Measurements from ENCODE around the gene CAPN3. TPM values are rescaled to one million over a fixed set of nuclear protein-coding genes. Genes with fewer than 3 reads are reported as not detected.

The CAPN3 gene
- total RNA-seq, 1 donor from 2014 or later: not detected

DNA sequence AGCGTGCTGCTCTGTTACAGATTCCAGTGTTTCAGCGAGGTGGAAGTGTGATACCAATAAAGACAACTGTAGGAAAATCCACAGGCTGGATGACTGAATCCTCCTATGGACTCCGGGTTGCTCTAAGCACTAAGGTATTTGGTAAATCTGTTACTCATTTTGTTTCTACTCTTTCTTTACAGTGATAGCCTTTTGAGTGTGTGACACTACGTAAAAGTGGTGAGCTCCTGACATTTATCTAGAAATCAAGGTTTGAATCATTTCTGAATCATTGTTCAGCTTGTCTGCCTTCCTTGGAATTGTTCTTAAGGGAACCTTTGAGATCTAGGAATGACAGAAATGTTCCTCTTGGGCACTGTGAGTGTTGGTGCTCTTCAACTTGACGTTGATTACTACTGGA is 11.2 kb upstream of the CAPN3 start:
- H3K36me3 Mint-ChIP-seq: no peaks in the 10 kb centered on the region
- Histone ChIP-seq H3K4me1 (no peaks in the 10 kb centered on the region), H3K4me2 (no peak overlapping the region), H3K27ac (no peak overlapping the region), H2AFZ (replicated peaks) (no peak overlapping the region), H3F3A (ENCODE audit: low read depth) (no peaks in the 10 kb centered on the region), H3K79me2 (ENCODE audit: low read depth) (no peaks in the 10 kb centered on the region), H3K27me3 (no peaks in the 10 kb centered on the region), H3K9ac (no peak overlapping the region), H4K20me1 (ENCODE audit: low read depth) (no peaks in the 10 kb centered on the region), H3K9me3 (ENCODE audit: low read depth) (no peaks in the 10 kb centered on the region), H3K36me3 (no peaks in the 10 kb centered on the region), H3K4me3 (no peak overlapping the region)
- H3K4me3 Mint-ChIP-seq: no peak overlapping the region
- peaks cover 4% of the 10 kb centered on the region for H3K27me3 Mint-ChIP-seq (ENCODE audit: insufficient read depth, low read depth)
- H3K9me3 Mint-ChIP-seq: no peaks in the 10 kb centered on the region
- TF ChIP-seq EZH2phosphoT487 (IDR thresholded peaks at IDR 0.05) (no peak), EZH2 (IDR thresholded peaks at IDR 0.05) (no peak)
- TF ChIP-seq, protein P1, sequence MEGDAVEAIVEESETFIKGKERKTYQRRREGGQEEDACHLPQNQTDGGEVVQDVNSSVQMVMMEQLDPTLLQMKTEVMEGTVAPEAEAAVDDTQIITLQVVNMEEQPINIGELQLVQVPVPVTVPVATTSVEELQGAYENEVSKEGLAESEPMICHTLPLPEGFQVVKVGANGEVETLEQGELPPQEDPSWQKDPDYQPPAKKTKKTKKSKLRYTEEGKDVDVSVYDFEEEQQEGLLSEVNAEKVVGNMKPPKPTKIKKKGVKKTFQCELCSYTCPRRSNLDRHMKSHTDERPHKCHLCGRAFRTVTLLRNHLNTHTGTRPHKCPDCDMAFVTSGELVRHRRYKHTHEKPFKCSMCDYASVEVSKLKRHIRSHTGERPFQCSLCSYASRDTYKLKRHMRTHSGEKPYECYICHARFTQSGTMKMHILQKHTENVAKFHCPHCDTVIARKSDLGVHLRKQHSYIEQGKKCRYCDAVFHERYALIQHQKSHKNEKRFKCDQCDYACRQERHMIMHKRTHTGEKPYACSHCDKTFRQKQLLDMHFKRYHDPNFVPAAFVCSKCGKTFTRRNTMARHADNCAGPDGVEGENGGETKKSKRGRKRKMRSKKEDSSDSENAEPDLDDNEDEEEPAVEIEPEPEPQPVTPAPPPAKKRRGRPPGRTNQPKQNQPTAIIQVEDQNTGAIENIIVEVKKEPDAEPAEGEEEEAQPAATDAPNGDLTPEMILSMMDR (IDR thresholded peaks at IDR 0.05): no peak
- no peak for DNase-seq (ENCODE audit: low spot score)
- no peaks in the 10 kb centered on the region for H3K4me1 Mint-ChIP-seq
- H3K27ac Mint-ChIP-seq: no peak overlapping the region

DNA sequence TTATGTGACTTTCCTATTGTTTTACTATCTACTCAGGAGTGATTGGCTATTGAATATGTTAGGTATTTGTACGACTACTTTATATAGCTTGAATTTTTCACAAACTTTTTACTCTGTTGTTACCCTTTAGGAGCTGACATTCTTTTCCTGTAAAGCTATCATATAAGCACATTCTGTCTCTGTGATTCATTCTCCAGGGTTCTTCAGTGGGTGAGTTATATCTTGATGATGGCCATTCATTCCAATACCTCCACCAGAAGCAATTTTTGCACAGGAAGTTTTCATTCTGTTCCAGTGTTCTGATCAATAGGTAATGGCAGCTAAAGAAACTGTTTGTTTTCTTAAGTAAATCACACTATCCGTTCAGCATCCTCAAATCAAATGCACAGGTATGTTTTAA is 10.1 kb upstream of the CAPN3 start:
- Histone ChIP-seq H3K4me3 (no peak overlapping the region), H3K4me1 (no peaks in the 10 kb centered on the region), H3K9ac (no peak overlapping the region), H3K4me2 (no peak overlapping the region), H2AFZ (replicated peaks) (no peak overlapping the region), H3K79me2 (ENCODE audit: low read depth) (no peaks in the 10 kb centered on the region), H3K36me3 (no peaks in the 10 kb centered on the region), H3K27ac (no peak overlapping the region), H3K27me3 (no peaks in the 10 kb centered on the region), H4K20me1 (ENCODE audit: low read depth) (no peaks in the 10 kb centered on the region), H3K9me3 (ENCODE audit: low read depth) (no peaks in the 10 kb centered on the region), H3F3A (ENCODE audit: low read depth) (no peaks in the 10 kb centered on the region)
- TF ChIP-seq, protein P1 (IDR thresholded peaks at IDR 0.05): no peak
- TF ChIP-seq EZH2 (IDR thresholded peaks at IDR 0.05) (no peak), EZH2phosphoT487 (IDR thresholded peaks at IDR 0.05) (no peak)
- Mint-ChIP-seq H3K9me3 (no peaks in the 10 kb centered on the region), H3K27ac (no peak overlapping the region), H3K4me1 (no peaks in the 10 kb centered on the region), H3K36me3 (no peaks in the 10 kb centered on the region), H3K27me3 (ENCODE audit: insufficient read depth, low read depth) (no peaks in the 10 kb centered on the region), H3K4me3 (no peak overlapping the region)
- DNase-seq (ENCODE audit: low spot score): no peak

DNA sequence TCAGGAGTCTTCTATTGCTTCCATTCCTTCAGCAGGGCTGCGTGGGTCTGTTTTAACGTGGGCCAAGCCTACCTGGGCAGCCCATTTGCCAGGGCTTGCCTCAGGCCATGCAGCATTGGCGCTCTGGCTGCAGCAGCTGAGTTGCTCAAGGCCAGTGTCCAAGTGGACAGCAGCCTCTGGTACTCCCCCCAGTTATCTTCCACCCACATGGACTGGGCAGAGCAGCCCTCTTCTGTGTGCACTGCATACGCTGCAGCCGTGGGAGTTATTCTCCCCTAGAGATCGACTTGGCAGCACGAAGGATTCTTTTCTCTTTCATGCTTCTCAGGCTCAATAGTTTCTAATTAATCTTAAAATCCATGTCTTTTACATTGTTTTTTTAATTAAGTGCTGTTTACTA is 6.9 kb upstream of the CAPN3 start:
- no peaks in the 10 kb centered on the region for H3K27me3 Mint-ChIP-seq (ENCODE audit: insufficient read depth, low read depth)
- Histone ChIP-seq H3K9ac (no peak overlapping the region), H3K79me2 (ENCODE audit: low read depth) (no peaks in the 10 kb centered on the region), H3K9me3 (ENCODE audit: low read depth) (no peaks in the 10 kb centered on the region), H3K27me3 (no peaks in the 10 kb centered on the region), H3K4me2 (no peak overlapping the region), H3K4me1 (no peaks in the 10 kb centered on the region), H3K36me3 (no peaks in the 10 kb centered on the region), H4K20me1 (ENCODE audit: low read depth) (no peaks in the 10 kb centered on the region), H3K27ac (no peak overlapping the region), H3K4me3 (no peak overlapping the region), H2AFZ (replicated peaks) (no peak overlapping the region), H3F3A (ENCODE audit: low read depth) (no peaks in the 10 kb centered on the region)
- no peaks in the 10 kb centered on the region for H3K4me1 Mint-ChIP-seq
- no peak for DNase-seq (ENCODE audit: low spot score)
- no peaks in the 10 kb centered on the region for H3K36me3 Mint-ChIP-seq
- no peak for TF ChIP-seq EZH2phosphoT487 (IDR thresholded peaks at IDR 0.05)
- TF ChIP-seq EZH2 (IDR thresholded peaks at IDR 0.05): no peak
- TF ChIP-seq, protein P1 (IDR thresholded peaks at IDR 0.05): no peak
- no peaks in the 10 kb centered on the region for H3K9me3 Mint-ChIP-seq
- H3K27ac Mint-ChIP-seq: no peak overlapping the region
- H3K4me3 Mint-ChIP-seq: no peak overlapping the region
